ENCODE data around the gene KCNJ1.
A peak's percentile ranks its signal among the peaks of the same experiment; 100 is the strongest.

Gene KCNJ1

GRCh38 chr11:128884054-128884453 lies 17.0 kb upstream of the KCNJ1 start:
- DNase-seq (ENCODE audit: low read depth) = no peak
- H3K4me3 ChIP-seq (ENCODE audit: low read depth, low read length) = no peak overlapping the region
- TF ChIP-seq, protein P1, sequence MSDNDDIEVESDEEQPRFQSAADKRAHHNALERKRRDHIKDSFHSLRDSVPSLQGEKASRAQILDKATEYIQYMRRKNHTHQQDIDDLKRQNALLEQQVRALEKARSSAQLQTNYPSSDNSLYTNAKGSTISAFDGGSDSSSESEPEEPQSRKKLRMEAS (IDR thresholded peaks at IDR 0.05; ENCODE audit: low read depth, low read length) = peak; percentile 70
- TF ChIP-seq, protein P2, sequence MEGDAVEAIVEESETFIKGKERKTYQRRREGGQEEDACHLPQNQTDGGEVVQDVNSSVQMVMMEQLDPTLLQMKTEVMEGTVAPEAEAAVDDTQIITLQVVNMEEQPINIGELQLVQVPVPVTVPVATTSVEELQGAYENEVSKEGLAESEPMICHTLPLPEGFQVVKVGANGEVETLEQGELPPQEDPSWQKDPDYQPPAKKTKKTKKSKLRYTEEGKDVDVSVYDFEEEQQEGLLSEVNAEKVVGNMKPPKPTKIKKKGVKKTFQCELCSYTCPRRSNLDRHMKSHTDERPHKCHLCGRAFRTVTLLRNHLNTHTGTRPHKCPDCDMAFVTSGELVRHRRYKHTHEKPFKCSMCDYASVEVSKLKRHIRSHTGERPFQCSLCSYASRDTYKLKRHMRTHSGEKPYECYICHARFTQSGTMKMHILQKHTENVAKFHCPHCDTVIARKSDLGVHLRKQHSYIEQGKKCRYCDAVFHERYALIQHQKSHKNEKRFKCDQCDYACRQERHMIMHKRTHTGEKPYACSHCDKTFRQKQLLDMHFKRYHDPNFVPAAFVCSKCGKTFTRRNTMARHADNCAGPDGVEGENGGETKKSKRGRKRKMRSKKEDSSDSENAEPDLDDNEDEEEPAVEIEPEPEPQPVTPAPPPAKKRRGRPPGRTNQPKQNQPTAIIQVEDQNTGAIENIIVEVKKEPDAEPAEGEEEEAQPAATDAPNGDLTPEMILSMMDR (IDR thresholded peaks at IDR 0.05; ENCODE audit: low read depth, low read length) = no peak

DNA sequence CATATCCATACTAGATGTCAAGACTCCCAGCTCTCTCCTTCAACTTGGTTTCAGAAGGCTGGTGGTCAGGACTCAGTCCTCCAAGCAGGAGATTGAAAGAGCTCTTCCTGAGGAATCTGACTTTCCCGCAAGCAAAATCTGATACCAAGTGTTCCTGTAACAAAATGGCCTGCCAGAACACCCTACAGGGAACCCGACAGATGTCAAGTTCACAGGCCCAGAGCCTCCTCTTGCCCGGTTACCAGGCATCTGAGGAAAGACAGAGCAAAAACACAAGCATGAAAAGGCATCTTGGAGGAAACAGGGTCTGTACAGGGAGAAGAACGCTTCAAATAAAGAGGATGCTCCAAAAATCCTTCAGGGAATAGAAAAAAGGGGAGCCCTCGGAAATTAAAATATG lies 15.4 kb upstream of the KCNJ1 start:
- H3K4me3 ChIP-seq (ENCODE audit: low read depth, low read length) = no peak overlapping the region
- TF ChIP-seq MYC (IDR thresholded peaks at IDR 0.05; ENCODE audit: low read depth, low read length) (no peak), POLR2A (IDR thresholded peaks at IDR 0.05; ENCODE audit: extremely low read depth, insufficient read length) (no peak)
- TF ChIP-seq, protein P1 (IDR thresholded peaks at IDR 0.05; ENCODE audit: low read depth, low read length) = no peak
- TF ChIP-seq, protein P2 (IDR thresholded peaks at IDR 0.05; ENCODE audit: low read depth, low read length) = no peak
- no peak for DNase-seq (ENCODE audit: low read depth)

GRCh38 chr11:128881221-128881620 lies 14.1 kb upstream of the KCNJ1 start:
- TF ChIP-seq, protein P1 (IDR thresholded peaks at IDR 0.05; ENCODE audit: low read depth, low read length) = no peak
- TF ChIP-seq MYC (IDR thresholded peaks at IDR 0.05; ENCODE audit: low read depth, low read length) (no peak), POLR2A (IDR thresholded peaks at IDR 0.05; ENCODE audit: extremely low read depth, insufficient read length) (no peak)
- TF ChIP-seq, protein P2 (IDR thresholded peaks at IDR 0.05; ENCODE audit: low read depth, low read length) = no peak
- no peak for DNase-seq (ENCODE audit: low read depth)
- no peak overlapping the region for H3K4me3 ChIP-seq (ENCODE audit: low read depth, low read length)

DNA sequence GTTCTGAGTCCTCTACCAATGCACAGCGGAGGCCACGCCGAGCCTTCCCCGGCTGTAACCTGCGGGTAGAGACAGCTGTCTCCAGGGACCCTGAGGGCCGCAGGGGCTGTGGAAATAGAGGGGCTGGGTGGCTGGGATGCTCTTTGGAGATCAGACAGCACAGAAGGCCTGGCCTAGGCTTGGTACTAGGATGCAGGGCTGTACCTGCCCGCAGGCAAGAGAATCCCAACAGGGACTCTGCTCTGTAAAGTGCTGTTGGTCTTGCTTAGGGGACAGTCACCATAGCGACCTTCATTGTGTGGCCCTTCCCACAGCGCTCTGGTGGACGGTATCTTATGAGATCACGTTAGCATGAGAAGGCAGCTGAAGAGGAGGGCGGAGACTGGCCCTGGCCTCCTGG lies 12.7 kb upstream of the KCNJ1 start:
- TF ChIP-seq MYC (IDR thresholded peaks at IDR 0.05; ENCODE audit: low read depth, low read length) (no peak), POLR2A (IDR thresholded peaks at IDR 0.05; ENCODE audit: extremely low read depth, insufficient read length) (no peak)
- TF ChIP-seq, protein P1 (IDR thresholded peaks at IDR 0.05; ENCODE audit: low read depth, low read length) = no peak
- TF ChIP-seq, protein P2 (IDR thresholded peaks at IDR 0.05; ENCODE audit: low read depth, low read length) = no peak
- DNase-seq (ENCODE audit: low read depth) = no peak
- no peak overlapping the region for H3K4me3 ChIP-seq (ENCODE audit: low read depth, low read length)

DNA sequence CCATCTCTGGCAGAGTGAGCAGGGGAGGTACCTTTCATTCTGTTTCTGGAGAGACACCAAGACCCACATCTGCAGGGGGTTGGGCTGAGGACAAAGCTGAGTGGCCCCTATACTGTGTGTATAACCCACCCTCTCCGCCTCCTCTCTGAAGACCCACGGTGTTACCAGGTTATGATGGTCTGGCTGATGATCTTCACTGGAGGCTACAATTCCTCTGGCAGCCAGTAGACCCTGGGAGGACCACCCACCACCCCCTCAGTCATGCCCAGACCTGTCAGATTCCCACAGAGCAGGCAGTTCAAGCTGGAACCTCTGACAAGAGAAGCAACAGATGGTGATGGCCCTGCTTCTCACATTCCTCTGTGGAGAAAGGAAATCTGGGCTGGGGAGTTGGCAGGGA lies 11.4 kb upstream of the KCNJ1 start:
- DNase-seq (ENCODE audit: low read depth) = no peak
- TF ChIP-seq POLR2A (IDR thresholded peaks at IDR 0.05; ENCODE audit: extremely low read depth, insufficient read length) (no peak), MYC (IDR thresholded peaks at IDR 0.05; ENCODE audit: low read depth, low read length) (no peak)
- TF ChIP-seq, protein P1 (IDR thresholded peaks at IDR 0.05; ENCODE audit: low read depth, low read length) = no peak
- TF ChIP-seq, protein P2 (IDR thresholded peaks at IDR 0.05; ENCODE audit: low read depth, low read length) = no peak
- H3K4me3 ChIP-seq (ENCODE audit: low read depth, low read length) = no peak overlapping the region

- TF ChIP-seq, protein P1 (IDR thresholded peaks at IDR 0.05; ENCODE audit: low read depth, low read length) = no peak
- no peak for TF ChIP-seq MYC (IDR thresholded peaks at IDR 0.05; ENCODE audit: low read depth, low read length)
- TF ChIP-seq, protein P2 (IDR thresholded peaks at IDR 0.05; ENCODE audit: low read depth, low read length) = no peak
- TF ChIP-seq POLR2A (IDR thresholded peaks at IDR 0.05; ENCODE audit: extremely low read depth, insufficient read length) = no peak
- H3K4me3 ChIP-seq (ENCODE audit: low read depth, low read length) = no peak overlapping the region
- DNase-seq (ENCODE audit: low read depth) = no peak
Observed at GRCh38 chr11:128877726-128878125, 10.6 kb upstream of the KCNJ1 start.
